ENCODE data around the gene NEK8. TPM values are rescaled to one million over a fixed set of nuclear protein-coding genes. Genes with fewer than 3 reads are reported as not detected.

The NEK8 gene
- total and polyA plus RNA-seq, 9 of the 15 experiments (the other 6 are each of a cell fraction or from before 2014, with no cell fraction given) = 0.98 to 16.6 (median 4.6) TPM

DNA sequence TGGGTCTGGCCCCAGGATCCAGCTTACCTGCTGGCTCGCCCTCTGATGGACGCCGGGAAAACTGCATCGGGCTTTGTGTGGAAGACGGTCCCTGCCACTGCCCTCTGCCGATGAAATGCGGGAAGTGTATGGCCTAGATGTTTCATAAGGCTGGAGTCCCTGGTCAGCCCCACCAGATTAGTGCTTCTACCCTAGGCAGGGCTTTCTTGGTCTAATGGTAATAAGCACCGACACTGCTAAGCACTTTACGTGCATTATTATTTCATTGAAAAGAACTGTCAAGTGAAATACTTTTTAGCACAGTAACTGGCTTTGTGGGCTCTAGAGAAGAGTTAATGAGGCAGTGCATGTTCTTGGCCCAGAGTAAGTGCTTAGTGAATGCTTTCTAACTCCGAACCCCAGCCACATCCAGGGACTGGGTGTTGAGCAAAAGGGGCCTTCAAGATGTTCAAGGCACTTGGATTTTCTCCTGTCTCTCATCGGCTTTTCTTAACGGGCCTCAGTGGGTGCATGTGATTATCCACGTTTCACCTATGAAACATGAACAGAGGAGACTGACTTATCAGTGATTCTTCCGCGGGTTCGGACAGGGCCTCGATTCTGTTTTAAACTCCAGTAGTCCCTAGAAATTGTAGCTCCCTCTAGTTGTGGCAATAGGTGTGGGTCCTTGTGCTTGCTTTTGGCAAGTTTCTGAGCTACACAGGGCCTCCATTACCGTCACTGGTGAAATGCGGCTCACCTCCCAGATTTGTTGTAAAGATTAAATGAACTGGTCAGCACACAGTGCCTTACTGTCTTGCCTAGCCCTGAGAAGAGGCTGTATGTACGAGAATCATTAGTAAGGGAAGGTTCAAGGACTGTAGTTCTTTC is 21.8 kb downstream of the NEK8 start (continued):
- TF ChIP-seq PKNOX1 (IDR thresholded peaks at IDR 0.05) = no peak
- TF ChIP-seq ZNF655 (CRISPR knock-in tag; IDR thresholded peaks at IDR 0.05) = peak; percentile 52; the same call in 1 of the 2 replicates
- no peak for TF ChIP-seq MIER1 (IDR thresholded peaks at IDR 0.05; ENCODE audit: low read depth)
- no peak for TF ChIP-seq ZNF507 (tag; conservative IDR thresholded peaks at IDR 0.05)
- peak; percentile 91 for TF ChIP-seq TFAP4 (CRISPR knock-in tag; IDR thresholded peaks at IDR 0.05; ENCODE audit: borderline replicate concordance)
- TF ChIP-seq SIN3B (IDR thresholded peaks at IDR 0.05; ENCODE audit: low read depth) = no peak
- TF ChIP-seq, protein P1, sequence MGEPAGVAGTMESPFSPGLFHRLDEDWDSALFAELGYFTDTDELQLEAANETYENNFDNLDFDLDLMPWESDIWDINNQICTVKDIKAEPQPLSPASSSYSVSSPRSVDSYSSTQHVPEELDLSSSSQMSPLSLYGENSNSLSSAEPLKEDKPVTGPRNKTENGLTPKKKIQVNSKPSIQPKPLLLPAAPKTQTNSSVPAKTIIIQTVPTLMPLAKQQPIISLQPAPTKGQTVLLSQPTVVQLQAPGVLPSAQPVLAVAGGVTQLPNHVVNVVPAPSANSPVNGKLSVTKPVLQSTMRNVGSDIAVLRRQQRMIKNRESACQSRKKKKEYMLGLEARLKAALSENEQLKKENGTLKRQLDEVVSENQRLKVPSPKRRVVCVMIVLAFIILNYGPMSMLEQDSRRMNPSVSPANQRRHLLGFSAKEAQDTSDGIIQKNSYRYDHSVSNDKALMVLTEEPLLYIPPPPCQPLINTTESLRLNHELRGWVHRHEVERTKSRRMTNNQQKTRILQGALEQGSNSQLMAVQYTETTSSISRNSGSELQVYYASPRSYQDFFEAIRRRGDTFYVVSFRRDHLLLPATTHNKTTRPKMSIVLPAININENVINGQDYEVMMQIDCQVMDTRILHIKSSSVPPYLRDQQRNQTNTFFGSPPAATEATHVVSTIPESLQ (CRISPR knock-in tag; IDR thresholded peaks at IDR 0.05) = 0 out of 2 replicates have a peak, but pooled peaks have one; percentile 35
- no peak for TF ChIP-seq ELF4 (CRISPR knock-in tag; IDR thresholded peaks at IDR 0.05)
- TF ChIP-seq KLF16 (IDR thresholded peaks at IDR 0.05) = peak; percentile 88
- TF ChIP-seq, protein P2, sequence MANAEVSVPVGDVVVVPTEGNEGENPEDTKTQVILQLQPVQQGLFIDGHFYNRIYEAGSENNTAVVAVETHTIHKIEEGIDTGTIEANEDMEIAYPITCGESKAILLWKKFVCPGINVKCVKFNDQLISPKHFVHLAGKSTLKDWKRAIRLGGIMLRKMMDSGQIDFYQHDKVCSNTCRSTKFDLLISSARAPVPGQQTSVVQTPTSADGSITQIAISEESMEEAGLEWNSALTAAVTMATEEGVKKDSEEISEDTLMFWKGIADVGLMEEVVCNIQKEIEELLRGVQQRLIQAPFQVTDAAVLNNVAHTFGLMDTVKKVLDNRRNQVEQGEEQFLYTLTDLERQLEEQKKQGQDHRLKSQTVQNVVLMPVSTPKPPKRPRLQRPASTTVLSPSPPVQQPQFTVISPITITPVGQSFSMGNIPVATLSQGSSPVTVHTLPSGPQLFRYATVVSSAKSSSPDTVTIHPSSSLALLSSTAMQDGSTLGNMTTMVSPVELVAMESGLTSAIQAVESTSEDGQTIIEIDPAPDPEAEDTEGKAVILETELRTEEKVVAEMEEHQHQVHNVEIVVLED (CRISPR knock-in tag; IDR thresholded peaks at IDR 0.05) = no peak
- no peak for TF ChIP-seq ARID1B (IDR thresholded peaks at IDR 0.05)
- TF ChIP-seq ESRRB (CRISPR knock-in tag; IDR thresholded peaks at IDR 0.05; ENCODE audit: borderline replicate concordance) = no peak
- TF ChIP-seq ZNF239 (CRISPR knock-in tag; IDR thresholded peaks at IDR 0.05) = no peak
- no peak for TF ChIP-seq KDM2B (CRISPR knock-in tag; IDR thresholded peaks at IDR 0.05)
- TF ChIP-seq MLLT1 (IDR thresholded peaks at IDR 0.05) = peak in 1 of 2 experiments; percentile 95; a peak in 2 of 4 replicates
- TF ChIP-seq BCOR (IDR thresholded peaks at IDR 0.05) = no peak; the same call in 1 of the 2 replicates
- TF ChIP-seq ZNF140 (CRISPR knock-in tag; IDR thresholded peaks at IDR 0.05) = no peak
- TF ChIP-seq BACH1 (tag; IDR thresholded peaks at IDR 0.05) = no peak
- no peak for TF ChIP-seq LEF1 (IDR thresholded peaks at IDR 0.05)

Measured in K562 (cell line).